Panc1 (cell line): ENCODE results near the gene XBP1.

Experiments
- POLR2AphosphoS5 ChIP-seq: IDR thresholded peaks from 2 replicates; pipeline ENCODE4 v1.6.1; 2012; ENCODE audit warnings: mild to moderate bottlenecking, low read depth, low read length, moderate library complexity
- REST ChIP-seq, 2 experiments: IDR thresholded peaks; 2 replicates each; pipeline ENCODE4 v1.6.1; 2011 to 2012; ENCODE audit warnings: low read depth in 2 of 2, control low read depth in 1 of 2, low read length in 1 of 2, mild to moderate bottlenecking in 1 of 2, moderate library complexity in 1 of 2; ENCODE audit not compliant: insufficient read depth in 1 of 2
- SIN3A ChIP-seq: IDR thresholded peaks from 2 replicates; pipeline ENCODE4 v1.6.1; 2012; ENCODE audit warnings: low read depth, mild to moderate bottlenecking, low read length, moderate library complexity, borderline replicate concordance; ENCODE audit not compliant: insufficient read depth
- TCF7L2 ChIP-seq: IDR thresholded peaks from 2 replicates; pipeline ENCODE4 v1.6.1; 2011; ENCODE audit warnings: mild to moderate bottlenecking, low read depth, low read length, inconsistent platforms
- TF ChIP-seq, protein P1 (sequence below): fragments of 450-650 bp; IDR thresholded peaks from 2 replicates; pipeline ENCODE4 v1.5.1; 2017; ENCODE audit warnings: mild to moderate bottlenecking

DNA sequence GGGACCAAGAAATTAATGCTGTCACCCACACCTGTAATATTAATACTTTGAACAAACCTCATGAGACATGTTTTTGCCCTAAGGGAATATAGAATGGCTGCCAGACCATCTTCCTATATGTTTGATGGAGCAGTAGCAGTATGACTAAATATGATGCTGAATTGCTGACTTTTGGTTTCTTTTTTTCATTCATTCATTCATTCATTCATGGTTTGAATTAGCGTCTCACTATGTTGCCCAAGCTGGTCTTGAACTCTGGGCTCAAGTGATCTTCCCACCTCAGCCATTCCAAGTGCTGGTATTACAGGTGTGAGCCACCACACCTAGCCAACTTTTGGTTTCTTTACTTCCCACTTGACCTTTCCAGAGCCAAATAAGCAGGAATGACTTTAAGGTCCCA lies 20.1 kb downstream of the XBP1 start:
- TF ChIP-seq REST (IDR thresholded peaks at IDR 0.05; ENCODE audit: insufficient read depth in 1 of 2, low read depth in 2 of 2, low read length in 1 of 2) (no peak), POLR2AphosphoS5 (no peak), SIN3A (no peak), TCF7L2 (no peak)
- TF ChIP-seq, protein P1, sequence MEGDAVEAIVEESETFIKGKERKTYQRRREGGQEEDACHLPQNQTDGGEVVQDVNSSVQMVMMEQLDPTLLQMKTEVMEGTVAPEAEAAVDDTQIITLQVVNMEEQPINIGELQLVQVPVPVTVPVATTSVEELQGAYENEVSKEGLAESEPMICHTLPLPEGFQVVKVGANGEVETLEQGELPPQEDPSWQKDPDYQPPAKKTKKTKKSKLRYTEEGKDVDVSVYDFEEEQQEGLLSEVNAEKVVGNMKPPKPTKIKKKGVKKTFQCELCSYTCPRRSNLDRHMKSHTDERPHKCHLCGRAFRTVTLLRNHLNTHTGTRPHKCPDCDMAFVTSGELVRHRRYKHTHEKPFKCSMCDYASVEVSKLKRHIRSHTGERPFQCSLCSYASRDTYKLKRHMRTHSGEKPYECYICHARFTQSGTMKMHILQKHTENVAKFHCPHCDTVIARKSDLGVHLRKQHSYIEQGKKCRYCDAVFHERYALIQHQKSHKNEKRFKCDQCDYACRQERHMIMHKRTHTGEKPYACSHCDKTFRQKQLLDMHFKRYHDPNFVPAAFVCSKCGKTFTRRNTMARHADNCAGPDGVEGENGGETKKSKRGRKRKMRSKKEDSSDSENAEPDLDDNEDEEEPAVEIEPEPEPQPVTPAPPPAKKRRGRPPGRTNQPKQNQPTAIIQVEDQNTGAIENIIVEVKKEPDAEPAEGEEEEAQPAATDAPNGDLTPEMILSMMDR: no peak
